COLO668 (cell line): ENCODE measurements around the gene UPK1A.
A peak's percentile ranks its signal among the peaks of the same experiment; 100 is the strongest.

Experiments
- DNase-seq: peaks from one replicate; lab custom pipeline; 2025; ENCODE audit not compliant: unreplicated experiment; lab: John Stamatoyannopoulos, UW

The UPK1A gene

DNA sequence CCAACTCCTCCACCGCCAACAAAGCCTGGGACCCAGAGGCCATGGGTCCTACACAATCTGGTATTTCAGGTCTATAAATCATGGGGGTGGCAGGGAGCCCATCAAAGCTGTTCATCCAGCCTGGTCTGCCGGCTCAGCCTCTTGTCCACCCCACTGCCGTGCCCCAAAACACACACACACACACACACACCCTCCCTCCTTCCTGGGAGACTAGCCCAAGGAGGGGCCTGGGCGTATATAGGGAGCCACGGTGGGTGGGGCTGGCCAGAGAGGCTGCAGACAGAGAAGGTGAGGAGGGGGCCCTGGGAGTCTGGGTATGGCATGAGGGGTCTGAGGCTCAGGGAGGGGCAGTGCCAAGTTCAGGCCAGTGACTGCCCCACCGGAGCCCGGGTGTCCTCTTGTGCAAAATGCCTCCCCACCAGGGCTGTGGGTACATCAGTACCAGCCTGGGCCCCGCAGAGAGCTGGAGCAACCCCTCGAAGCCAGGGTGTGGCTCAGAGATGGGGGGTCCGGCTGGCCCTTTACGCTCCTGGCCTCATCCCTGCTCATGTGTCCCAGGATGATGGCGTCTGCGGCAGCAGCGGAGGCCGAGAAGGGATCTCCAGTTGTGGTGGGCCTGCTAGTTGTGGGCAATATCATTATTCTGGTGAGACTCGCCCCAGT lies at the start of gene UPK1A:
TSS of gene UPK1A (plus strand) at position 267 of the 663 bp plus-strand sequence. CDS start at position 563, 296 bp downstream.
- DNase-seq = no peak

DNA sequence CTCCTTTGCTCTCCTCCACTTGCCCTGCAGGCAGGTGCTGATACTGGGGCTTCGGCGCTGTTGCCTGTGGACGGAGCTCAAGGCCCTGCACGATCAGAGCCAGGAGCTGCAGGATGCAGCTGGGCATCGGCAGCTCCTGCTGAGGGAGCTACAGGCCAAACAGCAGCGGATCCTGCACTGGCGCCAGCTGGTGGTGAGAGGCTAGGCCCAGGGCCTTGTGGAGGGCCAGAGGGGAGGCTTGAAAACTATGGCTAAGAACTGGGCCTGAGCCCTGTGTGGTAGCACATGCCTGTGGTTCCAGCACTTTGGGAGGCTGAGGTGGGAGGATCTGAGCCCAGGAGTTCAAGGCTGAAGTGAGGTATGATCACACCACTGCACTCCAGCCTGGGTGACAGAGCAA lies 47.5 kb upstream of the UPK1A start:
- DNase-seq = no peak

GRCh38 chr19:35619290-35619923 lies 46.9 kb upstream of the UPK1A start:
- DNase-seq = no peak

DNA sequence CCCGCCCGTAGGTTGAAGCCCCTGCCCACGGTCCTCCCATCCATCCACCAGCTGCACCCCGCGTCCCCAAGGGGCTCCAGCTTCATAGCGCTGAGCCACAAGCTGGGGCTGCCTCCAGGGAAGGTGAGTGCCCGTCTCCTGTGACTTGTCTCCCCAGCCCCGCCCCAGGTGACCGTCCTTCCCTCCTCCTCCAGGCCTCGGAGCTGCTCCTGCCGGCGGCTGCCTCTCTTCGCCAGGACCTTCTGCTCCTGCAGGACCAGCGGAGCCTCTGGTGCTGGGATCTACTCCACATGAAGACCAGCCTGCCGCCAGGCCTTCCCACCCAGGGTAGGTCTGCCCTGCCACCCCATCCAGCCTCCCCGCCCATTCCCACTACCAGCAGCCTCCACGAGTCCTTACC lies 46.3 kb upstream of the UPK1A start:
- no peak for DNase-seq

- no peak for DNase-seq
These were observed 44.6 kb upstream of the UPK1A start for GRCh38 chr19:35621708-35622107.

- DNase-seq = no peak
These were observed 43.6 kb upstream of the UPK1A start for GRCh38 chr19:35622750-35623149.

- DNase-seq = no peak
These were observed 42.8 kb upstream of the UPK1A start for GRCh38 chr19:35623327-35624010.

DNA sequence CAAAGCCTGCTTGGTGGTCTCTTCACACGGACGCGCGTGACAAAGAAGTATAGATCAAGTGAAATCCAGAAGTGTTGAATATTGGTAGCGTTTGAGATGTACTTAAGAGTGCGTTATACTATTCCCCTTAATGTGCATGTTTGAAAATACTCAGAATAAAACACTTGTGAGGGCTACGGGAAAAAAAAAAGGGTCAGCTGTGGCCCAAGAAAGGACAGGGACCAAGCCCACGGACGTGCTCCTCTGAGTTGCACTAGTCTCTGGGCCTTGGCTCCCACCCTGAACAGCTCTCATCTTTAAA lies 38.1 kb upstream of the UPK1A start:
- no peak for DNase-seq

GRCh38 chr19:35628565-35629331 lies 37.6 kb upstream of the UPK1A start, which contains the start of gene RBM42:
TSS of gene RBM42 (plus strand) at chr19:35629036. CDS start at chr19:35629154, 118 bp downstream.
- peak; percentile 94 for DNase-seq

DNA sequence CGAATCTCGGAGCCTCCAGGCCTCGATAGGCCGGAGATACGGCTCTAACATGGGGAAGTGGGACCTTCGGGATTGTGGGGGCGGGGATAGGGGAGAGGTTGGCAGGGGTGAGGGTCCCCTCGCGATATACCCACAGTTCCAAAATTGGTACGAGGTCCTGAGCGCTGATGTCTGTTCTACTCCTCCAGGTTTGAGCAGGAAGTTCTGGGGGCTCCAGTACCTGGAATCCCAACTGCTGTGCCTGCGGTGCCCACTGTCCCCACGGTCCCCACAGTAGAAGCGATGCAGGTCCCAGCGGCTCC lies 37.0 kb upstream of the UPK1A start:
- DNase-seq = no peak

DNA sequence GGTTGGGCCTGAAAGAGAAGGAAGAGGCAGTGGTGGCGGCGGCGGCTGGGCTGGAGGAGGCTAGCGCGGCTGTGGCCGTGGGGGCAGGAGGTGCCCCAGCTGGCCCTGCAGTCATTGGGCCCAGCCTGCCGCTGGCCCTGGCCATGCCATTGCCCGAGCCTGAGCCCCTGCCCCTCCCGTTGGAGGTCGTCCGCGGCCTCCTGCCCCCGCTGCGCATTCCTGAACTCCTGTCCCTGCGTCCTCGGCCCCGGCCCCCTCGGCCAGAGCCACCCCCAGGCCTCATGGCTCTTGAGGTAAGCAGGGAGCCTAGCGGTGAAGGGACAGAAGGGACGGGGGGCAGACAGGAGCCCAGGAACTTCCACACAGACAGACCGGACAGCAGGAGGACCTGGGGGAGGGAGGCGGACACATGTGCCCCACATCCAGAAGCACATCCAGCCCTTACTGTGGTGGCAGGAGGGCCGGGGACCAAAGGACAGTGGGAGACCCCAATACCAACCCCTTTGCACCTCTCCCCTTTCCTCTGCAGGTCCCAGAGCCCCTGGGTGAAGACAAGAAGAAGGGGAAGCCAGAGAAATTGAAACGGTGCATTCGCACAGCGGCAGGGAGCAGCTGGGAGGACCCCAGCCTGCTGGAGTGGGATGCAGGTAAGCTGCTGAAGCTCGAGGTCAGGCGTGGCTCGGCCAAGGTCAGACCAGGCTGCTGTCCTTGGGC lies 32.4 kb upstream of the UPK1A start:
- no peak for DNase-seq

- no peak for DNase-seq
These were observed 29.7 kb upstream of the UPK1A start for GRCh38 chr19:35636651-35637050.

DNA sequence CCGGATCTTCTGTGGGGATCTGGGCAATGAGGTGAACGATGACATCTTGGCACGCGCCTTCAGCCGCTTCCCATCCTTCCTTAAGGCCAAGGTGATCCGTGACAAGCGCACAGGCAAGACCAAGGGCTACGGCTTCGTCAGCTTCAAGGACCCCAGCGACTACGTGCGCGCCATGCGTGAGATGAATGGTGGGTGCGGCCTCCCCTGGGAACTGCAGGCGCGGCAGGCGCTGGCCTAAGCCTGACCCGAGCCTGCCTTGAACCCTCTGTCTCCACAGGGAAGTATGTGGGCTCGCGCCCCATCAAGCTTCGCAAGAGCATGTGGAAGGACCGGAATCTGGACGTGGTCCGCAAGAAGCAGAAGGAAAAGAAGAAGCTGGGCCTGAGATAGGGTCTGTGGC lies 29.2 kb upstream of the UPK1A start:
- DNase-seq = no peak

- DNase-seq = no peak
These were observed 27.0 kb upstream of the UPK1A start for GRCh38 chr19:35639321-35639639.

GRCh38 chr19:35639863-35640262 lies 26.5 kb upstream of the UPK1A start:
- no peak for DNase-seq

DNA sequence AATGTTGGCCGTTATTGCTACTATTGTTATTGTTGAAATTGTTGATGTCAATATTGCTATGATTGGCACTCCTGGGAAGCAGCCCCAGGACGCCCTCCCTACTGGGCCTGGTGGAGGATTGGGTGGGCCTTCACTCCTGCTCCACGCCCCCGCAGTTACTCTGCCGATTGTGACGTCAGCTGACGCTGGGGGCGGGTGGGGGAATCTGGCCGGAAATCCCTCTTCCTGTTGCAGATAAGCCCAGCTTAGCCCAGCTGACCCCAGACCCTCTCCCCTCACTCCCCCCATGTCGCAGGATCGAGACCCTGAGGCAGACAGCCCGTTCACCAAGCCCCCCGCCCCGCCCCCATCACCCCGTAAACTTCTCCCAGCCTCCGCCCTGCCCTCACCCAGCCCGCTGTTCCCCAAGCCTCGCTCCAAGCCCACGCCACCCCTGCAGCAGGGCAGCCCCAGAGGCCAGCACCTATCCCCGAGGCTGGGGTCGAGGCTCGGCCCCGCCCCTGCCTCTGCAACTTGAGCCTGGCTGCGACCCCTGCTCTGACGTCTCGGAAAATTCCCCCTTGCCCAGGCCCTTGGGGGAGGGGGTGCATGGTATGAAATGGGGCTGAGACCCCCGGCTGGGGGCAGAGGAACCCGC lies 24.7 kb upstream of the UPK1A start, which contains the start of gene ETV2:
TSS of gene ETV2 (plus strand) at position 231 of the 637 bp plus-strand sequence. CDS start 716 bp downstream, outside the sequence.
- DNase-seq = no peak

GRCh38 chr19:35642312-35642711 lies 24.0 kb upstream of the UPK1A start:
- DNase-seq = no peak

DNA sequence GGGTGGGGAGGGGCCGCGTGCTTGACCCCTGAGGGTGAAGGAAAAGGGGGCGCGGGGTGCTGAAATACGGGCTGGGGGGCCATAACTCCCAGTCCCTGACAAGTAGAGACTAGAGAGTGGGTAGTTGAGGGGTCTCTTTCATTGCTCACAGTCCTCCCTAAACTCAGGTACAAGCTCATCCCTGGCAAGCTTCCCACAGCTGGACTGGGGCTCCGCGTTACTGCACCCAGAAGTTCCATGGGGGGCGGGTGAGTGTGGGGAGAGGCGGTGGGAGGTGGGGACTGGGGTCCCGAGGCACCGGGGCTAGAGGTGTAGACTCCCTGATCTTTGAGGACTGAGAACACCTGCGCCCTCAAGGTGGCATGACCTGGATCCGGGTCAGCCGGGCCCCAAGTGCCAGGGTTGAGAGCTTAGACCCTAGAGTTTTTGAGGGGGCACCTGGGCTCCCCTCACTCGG lies 23.5 kb upstream of the UPK1A start:
- no peak for DNase-seq

GRCh38 chr19:35643255-35644205 lies 22.8 kb upstream of the UPK1A start:
- peak; percentile 89 for DNase-seq
